ENCODE measurements around the gene GABRR1.

GABRR1 gene

GRCh38 chr6:89250239-89250638, 33.1 kb upstream of the GABRR1 start:
- H2BK12ac ChIP-seq (ENCODE audit: low read length), result no peak overlapping the region
- WGBS, 2 donors (ENCODE audit: extremely low coverage in 2 of 2, insufficient read length in 2 of 2, insufficient replicate concordance in 1 of 2), result no CpG with 5 or more reads among the region's 7 CpGs
- no peak overlapping the region for H4K8ac ChIP-seq (ENCODE audit: low read depth, low read length)
- H3K27ac ChIP-seq (replicated peaks; ENCODE audit: low read length), result no peak overlapping the region
- no peaks in the 10 kb centered on the region for H3K36me3 ChIP-seq (replicated peaks in 1 of 2; ENCODE audit: control insufficient read depth in 2 of 2, insufficient read depth in 2 of 2, low read length in 2 of 2)
- H4K91ac ChIP-seq (ENCODE audit: low read depth, low read length, poor library complexity), result no peak overlapping the region
- H2AFZ ChIP-seq (ENCODE audit: low read length), result no peak overlapping the region
- no peak overlapping the region for H2AK5ac ChIP-seq (ENCODE audit: low read depth, low read length)
- H3K4me1 ChIP-seq (ENCODE audit: control insufficient read depth in 2 of 2, insufficient read depth in 1 of 2, low read depth in 1 of 2, low read length in 2 of 2), result peaks cover 0 to 4% of the 10 kb centered on the region in 2 donors
- H3K27me3 ChIP-seq (ENCODE audit: control insufficient read depth in 3 of 3, insufficient read depth in 3 of 3, low read depth in 1 of 3, low read length in 3 of 3), result peaks cover 0 to 4% (median 0%) of the 10 kb centered on the region in 3 experiments
- H3K14ac ChIP-seq (ENCODE audit: low read length), result no peak overlapping the region
- no peak overlapping the region for H3K4me2 ChIP-seq (ENCODE audit: insufficient read depth, low read length, poor library complexity, severe bottlenecking)
- no peak overlapping the region for H3K9ac ChIP-seq (ENCODE audit: low read depth, low read length, poor library complexity)
- H2BK15ac ChIP-seq (ENCODE audit: low read length), result no peak overlapping the region
- no peak overlapping the region for H3K23ac ChIP-seq (ENCODE audit: low read depth, low read length, poor library complexity)
- H3K4ac ChIP-seq (ENCODE audit: low read length), result no peak overlapping the region
- no peak overlapping the region for H3K4me3 ChIP-seq (ENCODE audit: low read length in 2 of 2)
- H3K9me3 ChIP-seq (replicated peaks in 1 of 2; ENCODE audit: control insufficient read depth in 2 of 2, insufficient read depth in 1 of 2, low read depth in 1 of 2, low read length in 2 of 2), result no peaks in the 10 kb centered on the region
- H3K18ac ChIP-seq (ENCODE audit: low read length), result no peak overlapping the region
- DNase-seq (ENCODE audit: low spot score), result no peak
- no peak overlapping the region for H2BK120ac ChIP-seq (ENCODE audit: low read depth, low read length)
- no peaks in the 10 kb centered on the region for H3K79me1 ChIP-seq (ENCODE audit: low read depth, low read length)
- no peak overlapping the region for H2BK5ac ChIP-seq (ENCODE audit: low read length)

- Histone ChIP-seq H3K9me3 (replicated peaks in 1 of 2; ENCODE audit: control insufficient read depth in 2 of 2, insufficient read depth in 1 of 2, low read depth in 1 of 2, low read length in 2 of 2) (no peaks in the 10 kb centered on the region), H3K36me3 (replicated peaks in 1 of 2; ENCODE audit: control insufficient read depth in 2 of 2, insufficient read depth in 2 of 2, low read length in 2 of 2) (no peaks in the 10 kb centered on the region), H3K14ac (ENCODE audit: low read length) (no peak overlapping the region), H4K8ac (ENCODE audit: low read depth, low read length) (no peak overlapping the region), H2BK15ac (ENCODE audit: low read length) (no peak overlapping the region), H3K4ac (ENCODE audit: low read length) (no peak overlapping the region), H3K18ac (ENCODE audit: low read length) (no peak overlapping the region), H3K23ac (ENCODE audit: low read depth, low read length, poor library complexity) (no peak overlapping the region), H4K91ac (ENCODE audit: low read depth, low read length, poor library complexity) (no peak overlapping the region), H3K9ac (ENCODE audit: low read depth, low read length, poor library complexity) (no peak overlapping the region), H2AK5ac (ENCODE audit: low read depth, low read length) (no peak overlapping the region), H3K4me2 (ENCODE audit: insufficient read depth, low read length, poor library complexity, severe bottlenecking) (no peak overlapping the region), H2BK12ac (ENCODE audit: low read length) (no peak overlapping the region), H3K79me1 (ENCODE audit: low read depth, low read length) (no peaks in the 10 kb centered on the region), H2BK5ac (ENCODE audit: low read length) (no peak overlapping the region), H3K27ac (replicated peaks; ENCODE audit: low read length) (no peak overlapping the region), H2BK120ac (ENCODE audit: low read depth, low read length) (no peak overlapping the region), H3K27me3 (ENCODE audit: control insufficient read depth in 3 of 3, insufficient read depth in 3 of 3, low read depth in 1 of 3, low read length in 3 of 3) (peaks cover 0 to 15% (median 0%) of the 10 kb centered on the region in 3 experiments), H2AFZ (ENCODE audit: low read length) (no peak overlapping the region), H3K4me3 (ENCODE audit: low read length in 2 of 2) (no peak overlapping the region), H3K4me1 (ENCODE audit: control insufficient read depth in 2 of 2, insufficient read depth in 1 of 2, low read depth in 1 of 2, low read length in 2 of 2) (peaks cover 1 to 3% of the 10 kb centered on the region in 2 donors)
- WGBS, 2 donors (ENCODE audit: extremely low coverage in 2 of 2, insufficient read length in 2 of 2, insufficient replicate concordance in 1 of 2), result no CpG with 5 or more reads among the region's 5 CpGs
- no peak for DNase-seq (ENCODE audit: low spot score)
Observed at GRCh38 chr6:89244241-89244985, 27.3 kb upstream of the GABRR1 start.

GRCh38 chr6:89243331-89243629, 26.1 kb upstream of the GABRR1 start:
- H3K18ac ChIP-seq (ENCODE audit: low read length), result no peak overlapping the region
- no peak overlapping the region for H3K9ac ChIP-seq (ENCODE audit: low read depth, low read length, poor library complexity)
- H3K4me2 ChIP-seq (ENCODE audit: insufficient read depth, low read length, poor library complexity, severe bottlenecking), result no peak overlapping the region
- no peak overlapping the region for H3K4ac ChIP-seq (ENCODE audit: low read length)
- no CpG with 5 or more reads among the region's 1 CpG for WGBS, 2 donors (ENCODE audit: extremely low coverage in 2 of 2, insufficient read length in 2 of 2, insufficient replicate concordance in 1 of 2)
- H3K27ac ChIP-seq (replicated peaks; ENCODE audit: low read length), result no peak overlapping the region
- H4K91ac ChIP-seq (ENCODE audit: low read depth, low read length, poor library complexity), result no peak overlapping the region
- H3K9me3 ChIP-seq (replicated peaks in 1 of 2; ENCODE audit: control insufficient read depth in 2 of 2, insufficient read depth in 1 of 2, low read depth in 1 of 2, low read length in 2 of 2), result no peaks in the 10 kb centered on the region
- no peak overlapping the region for H2BK5ac ChIP-seq (ENCODE audit: low read length)
- H2BK120ac ChIP-seq (ENCODE audit: low read depth, low read length), result no peak overlapping the region
- no peak overlapping the region for H3K23ac ChIP-seq (ENCODE audit: low read depth, low read length, poor library complexity)
- H4K8ac ChIP-seq (ENCODE audit: low read depth, low read length), result no peak overlapping the region
- H2AFZ ChIP-seq (ENCODE audit: low read length), result peak overlapping the region; percentile 55
- no peak for DNase-seq (ENCODE audit: low spot score)
- no peaks in the 10 kb centered on the region for H3K79me1 ChIP-seq (ENCODE audit: low read depth, low read length)
- H2BK12ac ChIP-seq (ENCODE audit: low read length), result no peak overlapping the region
- no peak overlapping the region for H3K4me3 ChIP-seq (ENCODE audit: low read length in 2 of 2)
- H3K14ac ChIP-seq (ENCODE audit: low read length), result no peak overlapping the region
- H2BK15ac ChIP-seq (ENCODE audit: low read length), result no peak overlapping the region
- peaks cover 1 to 3% of the 10 kb centered on the region in 2 donors for H3K4me1 ChIP-seq (ENCODE audit: control insufficient read depth in 2 of 2, insufficient read depth in 1 of 2, low read depth in 1 of 2, low read length in 2 of 2)
- H3K36me3 ChIP-seq (replicated peaks in 1 of 2; ENCODE audit: control insufficient read depth in 2 of 2, insufficient read depth in 2 of 2, low read length in 2 of 2), result no peaks in the 10 kb centered on the region
- no peak overlapping the region for H2AK5ac ChIP-seq (ENCODE audit: low read depth, low read length)
- peaks cover 0 to 15% (median 0%) of the 10 kb centered on the region in 3 experiments for H3K27me3 ChIP-seq (ENCODE audit: control insufficient read depth in 3 of 3, insufficient read depth in 3 of 3, low read depth in 1 of 3, low read length in 3 of 3)

GRCh38 chr6:89242574-89243330, 25.6 kb upstream of the GABRR1 start:
- Histone ChIP-seq H2BK5ac (ENCODE audit: low read length) (no peak overlapping the region), H4K8ac (ENCODE audit: low read depth, low read length) (no peak overlapping the region), H3K4me2 (ENCODE audit: insufficient read depth, low read length, poor library complexity, severe bottlenecking) (no peak overlapping the region), H3K14ac (ENCODE audit: low read length) (no peak overlapping the region), H2AK5ac (ENCODE audit: low read depth, low read length) (no peak overlapping the region), H2BK120ac (ENCODE audit: low read depth, low read length) (no peak overlapping the region), H3K23ac (ENCODE audit: low read depth, low read length, poor library complexity) (no peak overlapping the region), H3K27ac (replicated peaks; ENCODE audit: low read length) (no peak overlapping the region), H2BK12ac (ENCODE audit: low read length) (no peak overlapping the region), H3K18ac (ENCODE audit: low read length) (no peak overlapping the region), H3K4me3 (ENCODE audit: low read length in 2 of 2) (no peak overlapping the region), H3K9me3 (replicated peaks in 1 of 2; ENCODE audit: control insufficient read depth in 2 of 2, insufficient read depth in 1 of 2, low read depth in 1 of 2, low read length in 2 of 2) (no peaks in the 10 kb centered on the region), H2AFZ (ENCODE audit: low read length) (peak overlapping the region; percentile 73), H3K4ac (ENCODE audit: low read length) (no peak overlapping the region), H3K79me1 (ENCODE audit: low read depth, low read length) (no peaks in the 10 kb centered on the region), H3K27me3 (ENCODE audit: control insufficient read depth in 3 of 3, insufficient read depth in 3 of 3, low read depth in 1 of 3, low read length in 3 of 3) (peaks cover 0 to 15% (median 0%) of the 10 kb centered on the region in 3 experiments), H3K9ac (ENCODE audit: low read depth, low read length, poor library complexity) (no peak overlapping the region), H3K4me1 (ENCODE audit: control insufficient read depth in 2 of 2, insufficient read depth in 1 of 2, low read depth in 1 of 2, low read length in 2 of 2) (peaks cover 1 to 3% of the 10 kb centered on the region in 2 donors), H2BK15ac (ENCODE audit: low read length) (no peak overlapping the region), H3K36me3 (replicated peaks in 1 of 2; ENCODE audit: control insufficient read depth in 2 of 2, insufficient read depth in 2 of 2, low read length in 2 of 2) (no peaks in the 10 kb centered on the region), H4K91ac (ENCODE audit: low read depth, low read length, poor library complexity) (no peak overlapping the region)
- no peak for DNase-seq (ENCODE audit: low spot score)
- no CpG with 5 or more reads among the region's 3 CpGs for WGBS, 2 donors (ENCODE audit: extremely low coverage in 2 of 2, insufficient read length in 2 of 2, insufficient replicate concordance in 1 of 2)

Measured in neuronal stem cell (in vitro differentiated cells).